Measurements from ENCODE around the gene SLC25A25. TPM values are rescaled to one million over a fixed set of nuclear protein-coding genes. Genes with fewer than 3 reads are reported as not detected.

Gene SLC25A25
- total RNA-seq, 1 donor from 2014 or later = 33.0 TPM

DNA sequence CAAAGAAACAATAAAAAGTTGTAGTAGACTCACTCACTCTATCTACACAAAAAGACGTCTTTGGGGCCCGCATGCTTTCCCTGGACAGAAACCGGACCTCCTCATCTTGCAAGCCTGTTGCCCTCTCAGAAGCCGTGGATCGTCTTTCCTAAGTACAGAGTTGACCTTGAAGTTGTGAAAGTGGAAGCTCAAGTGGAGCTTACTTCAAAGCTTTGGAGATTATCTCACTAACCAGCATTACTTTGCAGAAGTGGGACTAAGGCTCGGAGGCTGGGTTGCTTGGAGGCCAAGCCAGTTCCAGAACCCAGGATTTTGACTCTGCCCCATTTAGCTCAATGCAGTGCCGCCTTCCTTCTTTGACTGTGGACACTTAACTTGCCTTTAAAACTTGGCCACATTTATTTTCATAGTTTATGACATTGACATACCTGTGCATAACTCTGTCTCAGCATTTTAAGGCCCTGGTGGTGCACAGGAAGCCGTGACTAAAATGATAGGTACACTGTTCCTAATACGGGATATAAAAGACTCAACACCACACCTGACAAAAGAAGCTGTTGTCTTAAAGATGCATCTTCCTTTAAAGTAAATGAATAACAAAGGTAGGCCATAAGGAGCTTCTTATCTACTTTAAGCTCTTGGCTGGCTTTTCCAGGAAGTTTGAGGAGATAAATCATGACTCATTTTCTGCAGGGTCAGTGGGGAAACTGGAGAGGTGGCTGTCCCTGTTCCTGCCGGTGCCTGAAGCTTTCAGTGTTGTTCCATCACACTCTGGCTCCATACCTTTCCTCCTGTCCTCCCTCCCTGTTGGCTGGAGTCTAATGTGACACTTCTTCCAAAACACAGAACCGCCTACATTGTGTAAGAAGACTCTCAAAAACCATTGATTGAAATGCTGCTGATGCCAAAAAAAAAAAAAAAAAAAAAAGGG lies 10.7 kb downstream of the SLC25A25 start:
- no peaks in the 10 kb centered on the region for H3K9me3 Mint-ChIP-seq (ENCODE audit: unreplicated experiment)
- no peak overlapping the region for H3K27ac Mint-ChIP-seq (ENCODE audit: unreplicated experiment)
- no peaks in the 10 kb centered on the region for H3K27me3 Mint-ChIP-seq (ENCODE audit: unreplicated experiment)
- no peaks in the 10 kb centered on the region for H3K36me3 Mint-ChIP-seq (ENCODE audit: unreplicated experiment)
- H3K4me3 Mint-ChIP-seq (ENCODE audit: unreplicated experiment) = no peak overlapping the region
- TF ChIP-seq, protein P1, sequence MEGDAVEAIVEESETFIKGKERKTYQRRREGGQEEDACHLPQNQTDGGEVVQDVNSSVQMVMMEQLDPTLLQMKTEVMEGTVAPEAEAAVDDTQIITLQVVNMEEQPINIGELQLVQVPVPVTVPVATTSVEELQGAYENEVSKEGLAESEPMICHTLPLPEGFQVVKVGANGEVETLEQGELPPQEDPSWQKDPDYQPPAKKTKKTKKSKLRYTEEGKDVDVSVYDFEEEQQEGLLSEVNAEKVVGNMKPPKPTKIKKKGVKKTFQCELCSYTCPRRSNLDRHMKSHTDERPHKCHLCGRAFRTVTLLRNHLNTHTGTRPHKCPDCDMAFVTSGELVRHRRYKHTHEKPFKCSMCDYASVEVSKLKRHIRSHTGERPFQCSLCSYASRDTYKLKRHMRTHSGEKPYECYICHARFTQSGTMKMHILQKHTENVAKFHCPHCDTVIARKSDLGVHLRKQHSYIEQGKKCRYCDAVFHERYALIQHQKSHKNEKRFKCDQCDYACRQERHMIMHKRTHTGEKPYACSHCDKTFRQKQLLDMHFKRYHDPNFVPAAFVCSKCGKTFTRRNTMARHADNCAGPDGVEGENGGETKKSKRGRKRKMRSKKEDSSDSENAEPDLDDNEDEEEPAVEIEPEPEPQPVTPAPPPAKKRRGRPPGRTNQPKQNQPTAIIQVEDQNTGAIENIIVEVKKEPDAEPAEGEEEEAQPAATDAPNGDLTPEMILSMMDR (IDR thresholded peaks at IDR 0.05; ENCODE audit: partially characterized antibody, unreplicated experiment) = no peak
- peaks cover 6% of the 10 kb centered on the region for H3K4me1 Mint-ChIP-seq (ENCODE audit: low read depth, unreplicated experiment)
- DNase-seq = no peak

DNA sequence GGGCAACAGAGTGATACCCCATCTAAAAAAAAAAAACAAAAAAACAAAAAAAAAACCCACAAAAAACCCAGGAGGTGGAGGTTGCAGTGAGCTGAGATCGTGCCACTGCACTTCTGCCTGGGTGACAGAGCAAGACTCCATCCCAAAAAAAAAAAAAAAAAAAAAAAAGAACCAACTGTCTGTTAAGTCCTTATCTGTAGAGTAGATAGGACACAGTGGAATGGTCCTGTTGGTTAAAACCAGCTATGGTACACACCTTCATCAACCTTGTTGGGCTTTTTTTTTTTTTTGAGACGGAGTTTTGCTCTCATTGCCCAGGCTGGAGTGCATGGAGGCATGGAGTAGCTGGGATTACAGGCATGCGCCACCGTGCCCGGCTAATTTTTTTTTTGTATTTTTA lies 12.2 kb downstream of the SLC25A25 start:
- TF ChIP-seq, protein P1 (IDR thresholded peaks at IDR 0.05; ENCODE audit: partially characterized antibody, unreplicated experiment) = no peak
- DNase-seq = no peak
- peaks cover 6% of the 10 kb centered on the region for H3K4me1 Mint-ChIP-seq (ENCODE audit: low read depth, unreplicated experiment)
- no peaks in the 10 kb centered on the region for H3K9me3 Mint-ChIP-seq (ENCODE audit: unreplicated experiment)
- H3K36me3 Mint-ChIP-seq (ENCODE audit: unreplicated experiment) = no peaks in the 10 kb centered on the region
- H3K27me3 Mint-ChIP-seq (ENCODE audit: unreplicated experiment) = no peaks in the 10 kb centered on the region
- H3K4me3 Mint-ChIP-seq (ENCODE audit: unreplicated experiment) = no peak overlapping the region
- H3K27ac Mint-ChIP-seq (ENCODE audit: unreplicated experiment) = no peak overlapping the region

DNA sequence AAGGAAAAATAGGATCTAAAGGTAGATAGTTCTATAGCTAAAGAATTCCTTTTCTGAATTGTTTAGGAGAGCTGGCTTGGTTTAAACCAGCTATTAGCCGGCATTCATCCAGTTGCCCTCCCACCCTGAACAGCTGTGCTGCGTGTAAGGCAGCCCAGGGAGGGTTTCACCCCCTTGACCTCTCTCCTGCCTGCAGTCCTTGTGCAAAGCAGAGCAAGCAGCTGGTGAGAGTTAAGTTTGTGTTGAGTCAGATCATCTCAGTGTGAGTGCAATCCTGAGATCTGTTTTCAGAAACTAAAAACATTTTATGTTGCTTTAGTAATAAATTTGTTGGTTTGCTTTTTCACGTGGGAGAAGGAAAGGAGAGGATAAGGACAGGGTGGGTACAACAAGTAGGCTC lies 13.0 kb downstream of the SLC25A25 start:
- Mint-ChIP-seq H3K4me3 (ENCODE audit: unreplicated experiment) (no peak overlapping the region), H3K27ac (ENCODE audit: unreplicated experiment) (no peak overlapping the region)

DNA sequence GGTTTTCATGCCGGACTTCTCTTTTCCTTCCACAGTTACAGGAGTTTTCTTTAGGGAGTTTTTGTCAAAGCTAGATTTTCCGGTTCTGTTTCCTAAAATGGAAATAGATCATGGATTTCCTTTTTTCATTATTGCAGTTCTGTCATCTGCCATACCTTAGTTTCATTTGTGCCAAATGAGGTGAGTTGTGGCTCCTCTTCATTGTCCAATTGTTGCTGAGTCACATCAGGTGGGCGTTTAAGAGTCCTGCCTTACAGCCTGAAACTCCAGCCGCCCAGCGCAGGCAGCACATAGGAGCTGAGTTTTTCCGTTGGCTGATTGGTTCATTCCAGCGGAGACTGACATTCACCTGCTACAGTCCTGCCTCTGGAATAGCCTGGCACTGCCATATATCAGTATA lies 14.1 kb downstream of the SLC25A25 start:
- H3K4me1 Mint-ChIP-seq (ENCODE audit: low read depth, unreplicated experiment) = peaks cover 6% of the 10 kb centered on the region
- no peak overlapping the region for H3K27ac Mint-ChIP-seq (ENCODE audit: unreplicated experiment)
- H3K27me3 Mint-ChIP-seq (ENCODE audit: unreplicated experiment) = peaks cover 1% of the 10 kb centered on the region
- no peak overlapping the region for H3K4me3 Mint-ChIP-seq (ENCODE audit: unreplicated experiment)
- no peaks in the 10 kb centered on the region for H3K36me3 Mint-ChIP-seq (ENCODE audit: unreplicated experiment)
- no peaks in the 10 kb centered on the region for H3K9me3 Mint-ChIP-seq (ENCODE audit: unreplicated experiment)
- no peak for DNase-seq
- TF ChIP-seq, protein P1 (IDR thresholded peaks at IDR 0.05; ENCODE audit: partially characterized antibody, unreplicated experiment) = no peak

More for the DNA sequence above, 13.0 kb downstream of the SLC25A25 start:
- Mint-ChIP-seq H3K27me3 (ENCODE audit: unreplicated experiment) (peaks cover 1% of the 10 kb centered on the region), H3K9me3 (ENCODE audit: unreplicated experiment) (no peaks in the 10 kb centered on the region), H3K36me3 (ENCODE audit: unreplicated experiment) (no peaks in the 10 kb centered on the region), H3K4me1 (ENCODE audit: low read depth, unreplicated experiment) (peaks cover 6% of the 10 kb centered on the region)
- TF ChIP-seq, protein P1 (IDR thresholded peaks at IDR 0.05; ENCODE audit: partially characterized antibody, unreplicated experiment) = no peak
- DNase-seq = no peak

DNA sequence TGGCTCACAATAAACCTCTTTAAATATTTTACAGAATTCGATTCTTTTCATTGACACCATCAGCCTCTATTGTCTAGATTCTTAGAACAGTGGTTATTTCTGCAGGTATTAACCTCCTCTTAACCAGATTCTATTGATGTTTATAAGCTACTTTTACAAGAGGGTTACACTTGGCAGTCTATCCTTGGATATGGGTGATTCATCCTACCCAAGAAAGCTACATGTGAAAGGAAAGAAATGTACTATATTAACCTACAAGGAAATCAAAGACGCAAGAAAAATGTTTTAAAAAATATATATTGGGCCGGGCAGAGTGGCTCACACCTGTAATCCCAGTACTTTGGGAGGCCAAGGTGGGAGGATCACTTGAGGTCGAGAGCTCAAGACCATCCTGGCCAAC lies 16.7 kb downstream of the SLC25A25 start:
- DNase-seq = no peak
- Mint-ChIP-seq H3K9me3 (ENCODE audit: unreplicated experiment) (no peaks in the 10 kb centered on the region), H3K27ac (ENCODE audit: unreplicated experiment) (no peak overlapping the region), H3K36me3 (ENCODE audit: unreplicated experiment) (no peaks in the 10 kb centered on the region), H3K4me3 (ENCODE audit: unreplicated experiment) (no peak overlapping the region), H3K27me3 (ENCODE audit: unreplicated experiment) (peaks cover 3% of the 10 kb centered on the region), H3K4me1 (ENCODE audit: low read depth, unreplicated experiment) (peaks cover 17% of the 10 kb centered on the region)
- TF ChIP-seq, protein P1 (IDR thresholded peaks at IDR 0.05; ENCODE audit: partially characterized antibody, unreplicated experiment) = no peak

All from glutamatergic neuron (in vitro differentiated cells).